Right renal pelvis (tissue), 4 donors: ENCODE data around the gene ACSS1. TPM values are rescaled to one million over a fixed set of nuclear protein-coding genes. Genes with fewer than 3 reads are reported as not detected.
"Not testable (repeated sequence)": the region's sequence is repeated elsewhere in the genome, so short reads cannot be mapped to it uniquely, and the experiment has no call there.

Experiments used
- DNase-seq, 4 donors: peaks; one replicate each; pipeline ENCODE4 v3.0.0-alpha.2; 2013; ENCODE audit warnings: low read depth in 4 of 4, low spot score in 3 of 4, missing footprints in 1 of 4
- polyA plus RNA-seq, 4 donors: library from polyadenylated mRNA; unstranded; fragments of 120-200 nt; gene quantifications; one replicate each; pipeline ENCODE4 v1.2.1, GENCODE V29; 2013; ENCODE audit not compliant: insufficient read length in 4 of 4

The ACSS1 gene
- polyA plus RNA-seq, 4 donors: 31.0 to 36.6 (median 32.0) TPM

DNA sequence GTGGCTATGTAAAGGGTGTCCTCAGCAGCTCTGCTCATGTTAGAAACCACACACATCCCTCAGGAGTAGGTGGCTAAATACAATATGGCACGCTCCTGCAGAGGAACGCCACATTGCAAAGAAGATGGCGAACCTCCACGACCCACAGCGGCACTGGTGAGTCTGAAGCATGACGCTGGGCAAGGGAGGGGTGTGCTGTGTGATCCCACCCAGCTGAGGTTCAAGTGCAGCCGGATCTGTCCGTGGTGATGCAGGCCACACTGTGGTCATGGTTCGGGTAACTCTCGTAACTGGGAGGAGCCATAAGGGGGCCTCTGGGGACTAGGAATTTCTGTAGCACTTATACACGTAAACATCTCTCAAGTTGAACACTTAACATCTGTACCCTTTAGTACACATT, 42.0 kb downstream of the ACSS1 start:
- no peak for DNase-seq

- DNase-seq: no peak
Observed at GRCh38 chr20:25014816-25015215, 43.1 kb downstream of the ACSS1 start.

- DNase-seq: no peak
Observed at GRCh38 chr20:25013478-25014380, 44.2 kb downstream of the ACSS1 start.

- no peak for DNase-seq
Observed at GRCh38 chr20:25012616-25013189, 45.2 kb downstream of the ACSS1 start.

DNA sequence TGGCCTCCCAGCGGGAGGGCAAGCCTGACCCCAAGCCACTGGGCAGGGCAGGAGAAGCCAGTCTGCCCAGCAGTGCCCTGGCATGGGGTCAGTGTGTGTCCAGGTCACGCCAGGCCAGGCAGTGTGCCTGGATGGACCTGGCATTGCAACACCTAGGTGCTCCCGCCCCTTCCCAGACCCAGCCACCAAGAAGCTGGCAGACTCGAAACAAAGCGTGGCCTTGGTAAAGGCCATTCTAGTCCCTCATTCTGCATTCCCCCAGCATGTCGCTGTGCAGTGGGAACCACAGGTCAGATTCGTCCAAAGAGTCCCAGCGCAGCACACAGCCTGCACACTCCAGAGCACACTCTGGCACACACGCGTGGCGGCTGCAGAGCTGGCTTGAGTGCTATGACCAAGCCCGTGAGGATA, 46.1 kb downstream of the ACSS1 start:
- no peak for DNase-seq

GRCh38 chr20:25011261-25011660, 46.7 kb downstream of the ACSS1 start:
- no peak for DNase-seq

DNA sequence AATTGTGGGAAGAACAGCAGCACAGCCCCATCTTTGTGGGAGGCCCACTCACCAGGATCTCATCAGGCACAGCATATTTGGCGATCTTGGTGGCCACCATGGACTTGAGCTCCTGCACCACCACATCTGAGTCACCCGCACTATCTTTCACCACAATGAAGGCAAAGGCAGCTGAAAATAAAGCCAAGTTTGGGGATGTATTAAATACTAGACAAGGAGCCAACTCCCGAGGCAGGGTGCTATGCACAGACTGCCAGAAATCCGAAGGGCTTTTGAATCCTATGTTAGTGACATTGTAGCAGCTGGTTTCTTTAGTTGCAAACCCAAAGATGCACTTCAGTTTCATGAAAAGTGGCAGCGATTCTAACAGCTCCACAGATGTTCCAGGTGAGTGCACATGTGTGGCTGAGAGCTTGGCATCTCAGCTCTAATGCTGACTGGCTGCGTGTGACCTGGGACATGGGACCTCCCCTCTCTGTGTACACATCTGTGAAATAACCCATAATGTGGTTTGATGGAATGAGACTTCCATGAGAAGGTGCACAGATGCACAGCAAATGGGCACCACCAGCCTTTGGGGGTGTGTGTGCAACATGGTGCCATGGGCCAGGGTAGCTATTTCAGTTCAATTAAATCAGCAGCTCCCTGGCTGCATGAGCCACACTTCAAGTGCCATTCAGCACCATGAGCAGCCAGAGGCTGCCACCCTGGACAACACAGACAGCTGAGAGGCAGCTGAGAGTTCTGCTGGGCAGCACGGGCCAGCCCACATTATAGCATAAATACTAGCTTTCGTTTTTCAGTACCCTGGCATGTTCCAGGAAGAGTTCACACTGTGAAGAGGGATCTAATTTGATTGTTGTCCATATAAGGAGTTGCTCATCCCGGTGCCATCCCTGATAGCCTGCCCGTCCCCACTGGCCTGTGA, 48.5 kb downstream of the ACSS1 start:
- no peak for DNase-seq

- no peak for DNase-seq
Observed at GRCh38 chr20:25008388-25009217, 49.3 kb downstream of the ACSS1 start.

- no peak for DNase-seq
Observed at GRCh38 chr20:25007491-25008305, 50.2 kb downstream of the ACSS1 start.

- no peak for DNase-seq
Observed at GRCh38 chr20:25006431-25007167, 51.3 kb downstream of the ACSS1 start.

GRCh38 chr20:25005661-25006060, 52.3 kb downstream of the ACSS1 start:
- DNase-seq: no peak

- no peak for DNase-seq
Observed at GRCh38 chr20:25005220-25005619, 52.7 kb downstream of the ACSS1 start.

DNA sequence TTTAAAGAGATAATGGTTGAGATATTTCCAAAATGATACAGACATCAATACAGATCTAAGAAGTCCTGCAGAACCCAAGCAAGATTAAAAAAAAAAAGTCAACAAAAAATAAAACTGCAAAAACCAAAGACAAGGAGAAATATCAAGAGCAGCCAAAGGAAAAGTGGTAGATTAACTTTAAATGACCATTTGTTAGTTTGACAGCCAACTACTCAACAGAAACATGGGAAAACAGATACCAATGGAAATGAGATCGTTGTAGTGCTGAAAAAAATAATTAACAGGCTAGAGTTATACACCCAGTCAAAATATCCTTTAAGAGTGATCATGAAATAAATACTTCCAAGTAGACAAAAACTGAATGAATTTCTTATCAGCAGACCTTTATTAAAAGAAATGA, 54.9 kb downstream of the ACSS1 start:
- DNase-seq: no peak

- DNase-seq: not testable (repeated sequence)
Observed at GRCh38 chr20:25001323-25001722, 56.6 kb downstream of the ACSS1 start.

DNA sequence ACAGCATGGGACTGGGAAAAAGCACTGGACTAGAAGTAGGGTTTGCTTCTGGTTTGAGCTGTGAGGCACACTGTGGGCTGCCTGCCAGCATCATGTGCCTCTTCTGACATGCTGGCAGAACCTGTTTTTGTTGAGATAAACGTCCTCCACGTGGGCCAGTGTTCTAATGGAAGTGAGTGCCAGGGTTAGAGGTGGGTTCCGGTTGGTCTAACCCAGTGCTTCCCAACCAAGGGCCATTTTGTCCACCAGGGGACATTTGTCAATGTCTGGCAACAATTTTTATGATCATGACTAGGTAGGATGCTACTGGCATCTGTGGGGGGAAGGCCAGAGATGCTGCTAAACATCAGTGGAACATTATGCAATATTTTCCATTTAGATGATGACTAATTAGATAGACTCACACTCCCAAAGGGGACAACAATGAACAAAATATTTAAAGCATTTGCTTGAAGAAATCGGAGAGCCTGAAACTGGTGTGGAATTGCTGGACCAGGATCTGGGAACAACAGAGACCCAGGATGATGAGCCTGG, 57.6 kb downstream of the ACSS1 start:
- DNase-seq: no peak

DNA sequence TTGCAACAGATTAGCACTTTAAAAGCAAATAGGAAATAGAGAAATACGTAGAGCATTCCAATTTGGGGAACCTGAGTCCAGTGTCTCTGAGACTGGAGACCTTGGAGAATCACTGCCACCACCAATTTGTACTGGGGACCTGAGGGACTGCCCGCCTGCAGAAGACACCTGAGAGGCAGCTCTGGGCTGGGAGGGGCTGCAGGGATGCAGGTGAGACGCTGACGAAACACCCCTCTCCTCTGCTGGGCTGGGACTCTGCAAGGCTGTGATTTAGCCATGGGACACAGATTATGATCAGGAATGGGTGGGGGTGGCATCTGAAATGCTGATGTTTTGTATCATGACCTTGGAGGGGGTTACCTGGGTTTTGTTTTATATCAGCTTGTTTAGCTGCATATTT, 58.4 kb downstream of the ACSS1 start:
- no peak for DNase-seq

GRCh38 chr20:24998631-24999445, 59.1 kb downstream of the ACSS1 start:
- no peak for DNase-seq

GRCh38 chr20:24998121-24998520, 59.8 kb downstream of the ACSS1 start:
- DNase-seq: no peak
